HepG2 (cell line): ENCODE results near the gene SLC34A3. TPM values are rescaled to one million over a fixed set of nuclear protein-coding genes. Genes with fewer than 3 reads are reported as not detected.

Experiments used
- ERF ChIP-seq: IDR thresholded peaks from 2 replicates; pipeline ENCODE4 v1.6.1; 2018; ENCODE audit warnings: missing biosample characterization, missing genetic modification reagents
- GTF3A ChIP-seq: sonication (generic); formaldehyde crosslinking; conservative IDR thresholded peaks from 2 replicates; pipeline ENCODE4 v1.4.0; 2020; ENCODE audit warnings: mild to moderate bottlenecking, missing genetic modification reagents
- IKZF4 ChIP-seq: sonication (generic); formaldehyde crosslinking; IDR thresholded peaks from 2 replicates; pipeline ENCODE4 v1.5.1; 2020; ENCODE audit warnings: borderline replicate concordance, mild to moderate bottlenecking, low read depth, missing genetic modification reagents; ENCODE audit errors: not compliant biosample characterization
- IRF2 ChIP-seq: IDR thresholded peaks from 2 replicates; pipeline ENCODE4 v1.6.1; 2018; ENCODE audit warnings: missing genetic modification reagents, missing compliant biosample characterization
- JARID2 ChIP-seq: sonication (generic); formaldehyde crosslinking; IDR thresholded peaks from 2 replicates; pipeline ENCODE4 v1.8.1; 2023; ENCODE audit warnings: missing genetic modification reagents, inconsistent platforms; ENCODE audit not compliant: insufficient replicate concordance
- KAT7 ChIP-seq: IDR thresholded peaks from 2 replicates; pipeline ENCODE4 v1.6.1; 2018; ENCODE audit warnings: borderline replicate concordance, missing compliant biosample characterization
- MAF1 ChIP-seq: sonication (generic); formaldehyde crosslinking; IDR thresholded peaks from 2 replicates; pipeline ENCODE4 v1.5.0; 2020; ENCODE audit warnings: missing genetic modification reagents, borderline replicate concordance
- MEIS1 ChIP-seq: sonication (generic); formaldehyde crosslinking; IDR thresholded peaks from 2 replicates; pipeline ENCODE4 v1.9.0; 2021; ENCODE audit warnings: mild to moderate bottlenecking, missing genetic modification reagents, moderate library complexity, borderline replicate concordance
- NAIF1 ChIP-seq: sonication (generic); formaldehyde crosslinking; IDR thresholded peaks from 2 replicates; pipeline ENCODE4 v1.5.0; 2020; ENCODE audit warnings: mild to moderate bottlenecking, missing genetic modification reagents, borderline replicate concordance
- NFYB ChIP-seq: sonication (generic); formaldehyde crosslinking; IDR thresholded peaks from 2 replicates; pipeline ENCODE4 v1.4.0; 2020; ENCODE audit warnings: missing genetic modification reagents
- REPIN1 ChIP-seq: sonication (generic); formaldehyde crosslinking; IDR thresholded peaks from 2 replicates; pipeline ENCODE4 v1.8.0; 2022; ENCODE audit warnings: missing genetic modification reagents, low read depth, mild to moderate bottlenecking, borderline replicate concordance
- SALL1 ChIP-seq: sonication (generic); formaldehyde crosslinking; IDR thresholded peaks from 2 replicates; pipeline ENCODE4 v1.8.0; 2022; ENCODE audit warnings: mild to moderate bottlenecking, missing genetic modification reagents
- SRSF4 ChIP-seq: fragments of 200-400 bp; formaldehyde crosslinking; IDR thresholded peaks from one replicate; pipeline ENCODE4 v1.6.1; 2018; ENCODE audit warnings: mild to moderate bottlenecking, low read depth, low read length, moderate library complexity; ENCODE audit not compliant: poor library complexity, severe bottlenecking
- ZBTB7B ChIP-seq: sonication (generic); formaldehyde crosslinking; IDR thresholded peaks from 2 replicates; pipeline ENCODE4 v1.4.0; 2020; ENCODE audit warnings: missing genetic modification reagents
- ZNF10 ChIP-seq: sonication (generic); formaldehyde crosslinking; IDR thresholded peaks from 2 replicates; pipeline ENCODE4 v1.4.0; 2020; ENCODE audit warnings: mild to moderate bottlenecking, low read depth, missing genetic modification reagents, borderline replicate concordance
- ZNF136 ChIP-seq: sonication (generic); formaldehyde crosslinking; IDR thresholded peaks from 2 replicates; pipeline ENCODE4 v1.8.1; 2022; ENCODE audit warnings: low read depth, mild to moderate bottlenecking, moderate library complexity, missing genetic modification reagents
- ZNF367 ChIP-seq: sonication (generic); formaldehyde crosslinking; IDR thresholded peaks from 2 replicates; pipeline ENCODE4 v1.4.0; 2020; ENCODE audit warnings: missing genetic modification reagents, borderline replicate concordance
- ZNF547 ChIP-seq: sonication (generic); formaldehyde crosslinking; IDR thresholded peaks from 2 replicates; pipeline ENCODE4 v1.5.1; 2020; ENCODE audit warnings: mild to moderate bottlenecking, missing genetic modification reagents
- ZNF720 ChIP-seq: sonication (generic); formaldehyde crosslinking; IDR thresholded peaks from 2 replicates; pipeline ENCODE4 v1.4.0; 2020; ENCODE audit warnings: missing genetic modification reagents
- ZNF879 ChIP-seq: sonication (generic); formaldehyde crosslinking; IDR thresholded peaks from 2 replicates; pipeline ENCODE4 v1.8.1; 2023; ENCODE audit warnings: missing genetic modification reagents
- polyA plus RNA-seq, 8 experiments: library from polyadenylated mRNA; depleted of rRNA in 3 of 8; stranded (reverse) in 7 of 8; unstranded in 1 of 8; fragments of >200 nt; fragmentation: Illumina TruSeq in 4 of 8; extraction: Trizol in 4 of 8; gene quantifications; 2 replicates each; pipeline versions ENCODE4 v1.2.1 to v1.2.3, GENCODE V29; 2011 to 2016; ENCODE audit warnings: low read depth in 4 of 8, missing spikeins in 1 of 8, mixed read lengths in 1 of 8; ENCODE audit not compliant: insufficient read depth in 1 of 8
- total RNA-seq, 5 experiments: library from RNA; depleted of rRNA; stranded (reverse); fragments of >200 nt; fragmentation: Illumina TruSeq; extraction: Trizol; gene quantifications; 2 replicates each; pipeline ENCODE4 v1.2.3, GENCODE V29; 2016; ENCODE audit warnings: low read depth in 1 of 5
- TF ChIP-seq, protein P1 (sequence below): sonication (generic); formaldehyde crosslinking; IDR thresholded peaks from 2 replicates; pipeline ENCODE4 v1.5.0; 2020; ENCODE audit warnings: missing genetic modification reagents
- TF ChIP-seq, protein P2 (sequence below): sonication (generic); formaldehyde crosslinking; IDR thresholded peaks from 2 replicates; pipeline ENCODE4 v1.8.1; 2023; ENCODE audit warnings: missing genetic modification reagents, mild to moderate bottlenecking, borderline replicate concordance
- TF ChIP-seq, protein P3 (sequence below): sonication (generic); formaldehyde crosslinking; IDR thresholded peaks from 2 replicates; pipeline ENCODE4 v1.5.1; 2020; ENCODE audit warnings: mild to moderate bottlenecking, missing genetic modification reagents, moderate library complexity

The SLC34A3 gene
- total and polyA plus RNA-seq, 2 of the 13 experiments (the other 11 are each of a cell fraction or from before 2014, with no cell fraction given), result 0.07 to 1.0 TPM

DNA sequence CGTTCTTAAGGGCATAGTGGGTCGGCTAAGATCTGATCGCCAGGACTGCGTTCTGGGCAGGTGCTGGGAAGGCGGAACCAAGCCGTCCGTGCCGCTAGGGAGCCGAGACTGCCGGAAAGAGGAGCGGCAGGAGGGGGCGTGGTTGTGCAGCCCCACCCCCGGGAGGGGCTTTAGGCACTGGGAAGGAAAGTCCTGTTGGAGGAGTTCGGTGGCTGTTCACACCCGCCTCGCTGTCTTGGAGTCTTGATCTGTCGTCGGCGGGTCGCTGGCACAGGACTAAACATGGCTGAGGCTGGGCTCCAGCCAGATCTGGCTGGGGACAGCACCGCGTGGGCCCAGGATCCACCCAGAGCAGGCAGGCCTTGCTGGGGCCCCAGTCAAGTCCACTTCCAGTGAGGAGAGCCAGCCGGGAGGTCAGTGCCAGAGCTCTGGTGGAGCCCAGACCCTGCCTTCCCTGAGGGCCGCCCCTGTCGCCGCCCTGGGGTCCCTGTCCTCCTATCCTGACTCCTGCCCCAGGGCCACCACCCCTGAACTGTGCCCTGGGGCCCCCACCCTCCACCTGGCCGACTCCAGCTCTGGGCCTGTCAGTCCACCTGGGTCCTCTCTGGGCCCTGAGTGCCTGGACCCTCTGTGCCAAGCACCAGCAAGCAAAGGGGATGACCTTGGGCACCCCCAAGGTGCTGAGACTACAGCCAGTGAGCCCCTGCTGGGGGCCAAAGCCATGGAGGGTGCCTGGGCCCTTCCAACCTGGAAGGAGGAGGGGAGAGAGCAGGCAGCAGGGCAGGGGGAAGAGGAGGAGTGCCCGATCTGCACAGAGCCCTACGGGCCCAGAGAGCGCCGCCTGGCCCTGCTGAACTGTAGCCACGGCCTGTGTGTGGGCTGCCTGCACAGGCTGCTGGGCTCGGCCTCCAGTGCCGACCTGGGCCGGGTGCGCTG is 13.2 kb upstream of the SLC34A3 start (continued):
- peak; percentile 20; the same call in 1 of the 2 replicates for TF ChIP-seq REPIN1
- TF ChIP-seq GTF3A, result no peak
- TF ChIP-seq NAIF1, result no peak
- TF ChIP-seq KAT7 (CRISPR knock-in tag), result no peak
- no peak for TF ChIP-seq ZNF10 (CRISPR knock-in tag)
- TF ChIP-seq, protein P1, sequence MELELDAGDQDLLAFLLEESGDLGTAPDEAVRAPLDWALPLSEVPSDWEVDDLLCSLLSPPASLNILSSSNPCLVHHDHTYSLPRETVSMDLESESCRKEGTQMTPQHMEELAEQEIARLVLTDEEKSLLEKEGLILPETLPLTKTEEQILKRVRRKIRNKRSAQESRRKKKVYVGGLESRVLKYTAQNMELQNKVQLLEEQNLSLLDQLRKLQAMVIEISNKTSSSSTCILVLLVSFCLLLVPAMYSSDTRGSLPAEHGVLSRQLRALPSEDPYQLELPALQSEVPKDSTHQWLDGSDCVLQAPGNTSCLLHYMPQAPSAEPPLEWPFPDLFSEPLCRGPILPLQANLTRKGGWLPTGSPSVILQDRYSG (CRISPR knock-in tag), result no peak
- peak; percentile 71 for TF ChIP-seq ZNF547 (CRISPR knock-in tag)
- 0 out of 2 replicates have a peak, but pooled peaks have one; percentile 26 for TF ChIP-seq MAF1
- peak; percentile 64; the same call in 1 of the 2 replicates for TF ChIP-seq ZNF136 (CRISPR knock-in tag)
- no peak for TF ChIP-seq JARID2 (CRISPR knock-in tag)
- 0 out of 2 replicates have a peak, but pooled peaks have one; percentile 30 for TF ChIP-seq MEIS1 (CRISPR knock-in tag)
- TF ChIP-seq, protein P2, sequence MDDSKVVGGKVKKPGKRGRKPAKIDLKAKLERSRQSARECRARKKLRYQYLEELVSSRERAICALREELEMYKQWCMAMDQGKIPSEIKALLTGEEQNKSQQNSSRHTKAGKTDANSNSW (CRISPR knock-in tag), result peak; percentile 63; the same call in 1 of the 2 replicates
- TF ChIP-seq ZNF720 (CRISPR knock-in tag), result no peak
- peak; percentile 57 for TF ChIP-seq IKZF4 (CRISPR knock-in tag)
- TF ChIP-seq SRSF4, result no peak
- no peak; the same call in 1 of the 2 replicates for TF ChIP-seq ZBTB7B
- peak; percentile 59 for TF ChIP-seq ERF
- TF ChIP-seq ZNF367, result no peak
- no peak; the same call in 1 of the 2 replicates for TF ChIP-seq SALL1 (CRISPR knock-in tag)
- TF ChIP-seq IRF2 (CRISPR knock-in tag), result peak; percentile 35; the same call in 1 of the 2 replicates
- no peak for TF ChIP-seq ZNF879 (CRISPR knock-in tag)
- TF ChIP-seq, protein P3, sequence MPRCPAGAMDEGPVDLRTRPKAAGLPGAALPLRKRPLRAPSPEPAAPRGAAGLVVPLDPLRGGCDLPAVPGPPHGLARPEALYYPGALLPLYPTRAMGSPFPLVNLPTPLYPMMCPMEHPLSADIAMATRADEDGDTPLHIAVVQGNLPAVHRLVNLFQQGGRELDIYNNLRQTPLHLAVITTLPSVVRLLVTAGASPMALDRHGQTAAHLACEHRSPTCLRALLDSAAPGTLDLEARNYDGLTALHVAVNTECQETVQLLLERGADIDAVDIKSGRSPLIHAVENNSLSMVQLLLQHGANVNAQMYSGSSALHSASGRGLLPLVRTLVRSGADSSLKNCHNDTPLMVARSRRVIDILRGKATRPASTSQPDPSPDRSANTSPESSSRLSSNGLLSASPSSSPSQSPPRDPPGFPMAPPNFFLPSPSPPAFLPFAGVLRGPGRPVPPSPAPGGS (CRISPR knock-in tag), result no peak; the same call in 1 of the 2 replicates
- TF ChIP-seq NFYB (CRISPR knock-in tag), result no peak
